MV-4-11 (cell line): ENCODE results near the gene JUP.
"Not testable (repeated sequence)": the region's sequence is repeated elsewhere in the genome, so short reads cannot be mapped to it uniquely, and the experiment has no call there.

Source experiments
- DNase-seq: peaks from one replicate; lab custom pipeline; 2025; lab: John Stamatoyannopoulos, UW

The JUP gene

GRCh38 chr17:41786227-41787020 lies at the start of gene JUP:
TSS of gene JUP (minus strand) at chr17:41786711. CDS start at chr17:41771854, 14,857 bp downstream.
- peak; percentile 97 for DNase-seq

GRCh38 chr17:41835800-41836549 lies 49.5 kb upstream of the JUP start, which contains the start of gene NT5C3B:
TSS of gene NT5C3B (minus strand) at chr17:41836232. CDS start at chr17:41836193, 39 bp downstream.
- DNase-seq = no peak

DNA sequence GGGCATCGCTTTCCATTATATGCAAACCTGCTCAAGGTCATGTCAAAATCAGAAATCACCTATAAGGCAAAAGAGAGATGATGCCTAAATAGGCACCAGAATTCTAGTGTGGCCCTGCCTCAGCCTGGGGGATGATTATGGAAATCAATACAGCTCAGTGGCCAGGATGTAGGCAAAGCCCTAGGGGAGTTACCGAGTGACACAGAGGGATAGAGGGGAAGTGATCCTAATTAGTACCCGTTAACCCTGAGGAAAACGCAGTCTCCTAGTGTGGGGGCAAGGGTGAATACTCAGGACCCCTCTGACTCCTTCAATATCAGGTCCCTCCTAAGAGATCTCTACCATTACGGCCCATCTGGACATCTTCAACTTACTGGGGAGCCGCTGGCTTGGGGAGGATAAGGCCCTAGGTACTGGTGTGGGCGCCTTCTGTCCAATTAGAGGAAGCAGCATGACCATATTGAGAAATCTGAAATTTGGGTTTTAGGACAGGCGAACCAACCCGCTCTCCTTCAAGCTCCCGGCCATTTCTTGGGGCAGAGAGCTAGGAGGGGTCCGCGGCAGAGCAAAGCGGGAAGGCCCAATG lies 48.8 kb upstream of the JUP start:
- peak; percentile 19 for DNase-seq

DNA sequence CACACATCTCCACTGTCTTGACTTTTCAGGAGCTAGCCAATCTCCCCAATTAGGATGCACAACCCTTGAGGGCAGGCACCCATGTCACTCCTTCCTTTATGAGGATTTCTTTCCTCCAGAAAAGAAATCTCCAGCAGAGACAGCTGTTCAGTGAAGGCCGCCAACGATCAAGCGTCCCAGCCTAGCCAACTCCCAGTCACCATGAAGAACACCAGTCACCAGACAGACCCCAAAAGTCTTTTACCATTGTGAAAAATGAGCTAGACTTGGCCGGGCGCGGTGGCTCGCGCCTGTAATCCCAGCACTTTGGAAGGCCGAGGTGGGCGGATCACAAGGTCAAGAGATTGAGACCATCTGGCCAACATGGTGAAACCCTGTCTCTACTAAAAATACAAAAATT lies 43.5 kb upstream of the JUP start:
- not testable (repeated sequence) for DNase-seq

DNA sequence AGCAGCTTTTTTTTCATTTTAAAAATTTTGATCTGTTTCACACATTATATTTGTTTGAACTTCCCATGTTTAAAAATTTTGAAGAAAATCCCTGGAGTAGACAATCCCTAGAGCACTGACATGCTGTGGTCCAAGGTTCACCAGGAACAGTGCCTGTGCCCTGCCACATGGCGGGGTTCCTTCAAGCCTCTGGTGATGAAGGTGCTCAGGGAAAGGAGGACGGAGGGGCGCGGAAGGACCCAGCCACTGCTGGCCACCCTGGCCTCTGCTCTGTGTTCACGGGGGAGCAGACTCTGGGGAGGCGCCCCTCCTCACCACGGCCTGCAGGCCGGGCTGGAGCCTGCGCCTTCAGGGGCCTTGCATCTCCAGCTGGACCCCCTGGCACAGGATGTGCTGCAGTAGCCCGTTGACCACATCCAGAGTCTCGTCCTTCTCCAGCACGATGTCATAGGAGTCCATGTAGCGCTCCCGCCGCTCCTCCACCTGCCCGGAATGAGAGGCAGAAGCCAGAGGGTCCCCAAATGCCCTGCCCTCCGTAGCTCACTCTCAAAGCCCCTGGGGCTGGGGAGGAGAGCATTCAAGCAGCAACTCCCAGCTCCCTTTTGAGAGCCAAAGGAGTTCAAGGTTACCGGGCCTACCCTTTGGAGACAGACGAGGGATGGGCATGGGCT lies 38.8 kb upstream of the JUP start:
- DNase-seq = no peak

DNA sequence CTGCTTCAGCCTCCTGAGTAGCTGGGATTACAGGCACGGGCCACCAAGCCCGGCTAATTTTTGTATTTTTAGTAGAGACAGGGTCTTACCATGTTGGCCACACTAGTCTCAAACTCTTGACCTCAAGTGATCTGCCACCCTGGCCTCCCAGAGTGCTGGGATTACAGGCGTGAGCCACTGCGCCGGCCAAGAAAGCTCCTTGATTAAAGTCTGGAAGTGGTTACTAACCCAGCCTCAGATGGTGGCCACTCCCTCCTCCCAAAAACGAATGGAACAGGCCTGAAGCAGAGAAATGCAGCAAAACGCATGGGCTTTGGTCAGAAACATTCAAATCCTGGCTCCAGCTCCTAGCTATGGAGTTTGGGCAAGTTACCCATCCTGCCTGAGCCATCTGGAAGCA lies 37.6 kb upstream of the JUP start:
- no peak for DNase-seq

- no peak for DNase-seq
Observed at GRCh38 chr17:41823580-41823979, 37.1 kb upstream of the JUP start.

GRCh38 chr17:41823141-41823524 lies 36.6 kb upstream of the JUP start:
- no peak for DNase-seq

DNA sequence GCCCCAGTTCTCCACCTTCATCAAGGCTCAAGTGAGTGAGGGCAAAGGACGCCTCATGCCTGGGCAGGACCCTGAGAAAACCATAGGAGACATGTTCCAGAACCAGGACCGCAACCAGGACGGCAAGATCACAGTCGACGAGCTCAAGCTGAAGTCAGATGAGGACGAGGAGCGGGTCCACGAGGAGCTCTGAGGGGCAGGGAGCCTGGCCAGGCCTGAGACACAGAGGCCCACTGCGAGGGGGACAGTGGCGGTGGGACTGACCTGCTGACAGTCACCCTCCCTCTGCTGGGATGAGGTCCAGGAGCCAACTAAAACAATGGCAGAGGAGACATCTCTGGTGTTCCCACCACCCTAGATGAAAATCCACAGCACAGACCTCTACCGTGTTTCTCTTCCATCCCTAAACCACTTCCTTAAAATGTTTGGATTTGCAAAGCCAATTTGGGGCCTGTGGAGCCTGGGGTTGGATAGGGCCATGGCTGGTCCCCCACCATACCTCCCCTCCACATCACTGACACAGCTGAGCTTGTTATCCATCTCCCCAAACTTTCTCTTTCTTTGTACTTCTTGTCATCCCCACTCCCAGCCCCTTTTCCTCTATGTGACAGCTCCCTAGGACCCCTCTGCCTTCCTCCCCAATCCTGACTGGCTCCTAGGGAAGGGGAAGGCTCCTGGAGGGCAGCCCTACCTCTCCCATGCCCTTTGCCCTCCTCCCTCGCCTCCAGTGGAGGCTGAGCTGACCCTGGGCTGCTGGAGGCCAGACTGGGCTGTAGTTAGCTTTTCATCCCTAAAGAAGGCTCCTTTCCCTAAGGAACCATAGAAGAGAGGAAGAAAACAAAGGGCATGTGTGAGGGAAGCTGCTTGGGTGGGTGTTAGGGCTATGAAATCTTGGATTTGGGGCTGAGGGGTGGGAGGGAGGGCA lies 36.0 kb upstream of the JUP start:
- DNase-seq = no peak

DNA sequence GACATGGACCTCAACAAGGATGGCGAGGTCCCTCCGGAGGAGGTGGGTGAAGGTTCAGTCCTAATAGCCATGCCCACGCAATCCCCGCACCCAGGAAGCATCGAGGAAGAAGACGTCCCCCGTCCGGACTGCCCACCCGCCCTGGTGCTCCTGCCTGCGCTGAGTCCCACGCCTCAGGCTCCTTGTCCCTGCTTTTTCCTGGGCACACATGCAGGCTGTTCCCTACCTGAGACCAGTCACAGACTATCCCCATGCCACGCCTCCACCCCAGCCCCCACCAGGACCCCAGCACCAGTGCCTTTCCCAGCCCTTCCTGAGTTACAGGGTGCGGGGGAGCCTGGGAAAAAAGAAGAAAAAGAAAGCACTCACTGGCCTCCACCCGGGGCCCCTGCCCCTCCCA lies 35.3 kb upstream of the JUP start:
- DNase-seq = no peak

DNA sequence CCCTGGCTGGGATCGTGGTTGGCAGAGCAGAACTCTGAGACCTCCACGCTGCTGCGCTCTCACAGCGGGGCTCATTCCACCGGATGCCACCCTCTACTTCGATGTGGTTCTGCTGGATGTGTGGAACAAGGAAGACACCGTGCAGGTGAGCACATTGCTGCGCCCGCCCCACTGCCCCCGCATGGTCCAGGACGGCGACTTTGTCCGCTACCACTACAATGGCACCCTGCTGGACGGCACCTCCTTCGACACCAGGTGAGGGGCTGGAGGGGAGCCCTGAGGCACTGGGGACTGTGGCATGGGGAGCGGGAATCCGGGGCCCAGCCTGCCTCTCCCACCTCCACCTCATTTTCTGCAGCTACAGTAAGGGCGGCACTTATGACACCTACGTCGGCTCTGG lies 31.5 kb upstream of the JUP start:
- no peak for DNase-seq

DNA sequence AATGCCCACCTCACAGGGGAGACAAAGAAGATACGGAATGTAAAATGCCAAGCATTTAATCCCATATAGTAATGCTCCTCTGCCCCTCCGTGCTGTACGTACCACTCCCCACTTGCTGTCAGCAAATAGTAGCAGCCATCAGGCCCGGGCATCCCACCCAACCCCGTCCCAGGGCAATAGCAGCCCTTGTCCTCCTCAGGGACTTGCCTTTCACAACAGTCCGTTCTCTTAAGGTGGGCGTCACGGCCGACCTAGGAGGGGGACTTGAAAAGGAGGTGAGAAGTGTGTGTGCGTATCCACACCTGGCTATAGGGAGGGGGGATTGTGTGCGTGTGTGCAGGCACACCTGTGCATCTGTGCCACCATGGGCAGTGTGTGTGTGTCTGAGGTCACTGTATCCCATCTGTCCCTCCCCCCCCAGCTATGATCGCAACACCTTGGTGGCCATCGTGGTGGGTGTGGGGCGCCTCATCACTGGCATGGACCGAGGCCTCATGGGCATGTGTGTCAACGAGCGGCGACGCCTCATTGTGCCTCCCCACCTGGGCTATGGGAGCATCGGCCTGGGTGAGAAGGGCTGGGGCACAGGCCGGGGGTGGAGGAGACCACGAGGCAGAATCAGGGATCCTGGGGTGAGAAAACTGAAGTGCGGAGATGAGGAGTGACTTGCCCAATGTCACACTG lies 30.3 kb upstream of the JUP start:
- DNase-seq = no peak

- DNase-seq = no peak
Observed at GRCh38 chr17:41814195-41814594, 27.7 kb upstream of the JUP start.

GRCh38 chr17:41813699-41814124 lies 27.2 kb upstream of the JUP start:
- DNase-seq = no peak

- no peak for DNase-seq
Observed at GRCh38 chr17:41813152-41813680, 26.7 kb upstream of the JUP start.

DNA sequence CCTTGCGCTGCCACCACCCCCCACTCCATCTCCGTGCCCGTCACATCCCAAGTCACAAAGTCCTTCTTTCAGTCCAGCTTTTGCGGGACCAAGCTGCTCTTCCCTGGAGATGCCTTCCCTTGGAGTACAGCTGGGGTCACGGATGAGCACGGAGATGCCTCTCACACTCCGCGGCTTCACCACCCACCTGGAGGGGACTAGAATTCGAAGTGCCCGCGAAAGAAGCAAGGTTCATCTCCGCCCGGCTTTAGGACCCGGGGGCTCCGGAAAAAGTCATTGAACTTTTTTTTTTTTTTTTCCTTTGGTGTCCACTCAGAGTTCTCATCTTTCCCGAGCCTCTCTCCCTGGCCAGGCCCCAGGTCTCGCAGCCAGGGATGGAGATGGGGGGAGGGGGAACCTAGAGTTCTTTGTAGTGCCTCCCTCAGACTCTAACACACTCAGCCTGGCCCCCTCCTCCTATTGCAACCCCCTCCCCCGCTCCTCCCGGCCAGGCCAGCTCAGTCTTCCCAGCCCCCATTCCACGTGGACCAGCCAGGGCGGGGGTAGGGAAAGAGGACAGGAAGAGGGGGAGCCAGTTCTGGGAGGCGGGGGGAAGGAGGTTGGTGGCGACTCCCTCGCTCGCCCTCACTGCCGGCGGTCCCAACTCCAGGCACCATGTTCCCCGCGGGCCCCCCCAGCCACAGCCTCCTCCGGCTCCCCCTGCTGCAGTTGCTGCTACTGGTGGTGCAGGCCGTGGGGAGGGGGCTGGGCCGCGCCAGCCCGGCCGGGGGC lies 26.1 kb upstream of the JUP start, which contains the start of gene FKBP10:
TSS of gene FKBP10 (plus strand) at position 624 of the 771 bp plus-strand sequence. CDS start at position 655, 31 bp downstream.
- no peak for DNase-seq

DNA sequence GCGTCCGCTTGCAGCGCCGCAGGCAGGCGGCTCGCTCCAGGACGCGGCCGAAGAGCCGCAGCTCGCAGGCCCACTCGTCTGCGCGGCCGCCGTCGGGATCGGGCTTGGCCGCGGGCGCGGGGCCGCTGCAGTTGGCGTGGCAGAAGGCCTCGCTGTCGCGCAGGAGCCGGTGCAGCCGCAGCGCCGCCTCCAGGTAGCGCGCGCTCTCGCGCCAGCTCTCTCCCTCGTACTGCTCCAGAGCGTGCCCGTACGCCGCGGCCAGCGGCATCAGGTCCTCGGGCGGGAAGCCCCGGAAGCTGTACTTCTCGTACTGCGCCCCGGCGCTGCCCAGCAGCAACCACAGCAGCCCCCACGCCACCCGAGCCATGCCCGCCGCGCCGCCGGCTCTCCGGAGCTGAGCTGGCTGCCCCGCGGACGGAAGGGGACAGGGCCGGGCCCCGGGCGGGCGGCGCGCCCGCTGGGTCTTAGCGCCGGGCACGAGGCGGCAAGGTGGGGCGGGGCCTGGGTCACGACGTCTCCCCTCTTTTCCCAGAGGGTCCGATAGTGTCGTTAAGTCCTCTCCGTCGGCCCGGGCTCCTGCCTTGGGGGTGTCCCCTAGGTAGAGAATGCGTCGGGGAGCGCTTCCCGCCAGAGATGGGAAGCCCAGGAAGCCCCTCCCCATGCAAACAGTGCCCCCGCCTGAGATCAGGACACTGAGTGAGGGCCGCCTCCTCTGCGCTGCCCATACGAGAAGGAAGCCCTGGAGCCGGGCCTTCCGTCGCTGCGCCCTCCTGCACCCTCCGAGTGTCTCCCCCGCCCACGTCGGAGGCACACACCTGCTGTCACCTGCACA lies 25.3 kb upstream of the JUP start, which contains the start of gene P3H4:
TSS of gene P3H4 (minus strand) at position 401 of the 832 bp plus-strand sequence. CDS start at position 367, 34 bp downstream.
- peak; percentile 49 for DNase-seq
